Activated naive CD8-positive, alpha-beta T cell treated with anti-CD3 and anti-CD28 coated beads for 36 hours (primary cell): Measurements from ENCODE around the gene PSD2. TPM values are rescaled to one million over a fixed set of nuclear protein-coding genes. Genes with fewer than 3 reads are reported as not detected.
"Not testable (repeated sequence)": the region's sequence is repeated elsewhere in the genome, so short reads cannot be mapped to it uniquely, and the experiment has no call there.

Experiments used
- DNase-seq: peaks from one replicate; pipeline ENCODE4 v3.0.0; 2021
- H3K27ac Mint-ChIP-seq: one replicate; pipeline ENCODE4 v1.8.0; 2022; ENCODE audit warnings: mild to moderate bottlenecking, moderate library complexity, mixed read lengths
- H3K27me3 Mint-ChIP-seq: one replicate; pipeline ENCODE4 v1.8.0; 2022; ENCODE audit warnings: mild to moderate bottlenecking, mixed read lengths
- H3K36me3 Mint-ChIP-seq: one replicate; pipeline ENCODE4 v1.8.0; 2021; ENCODE audit warnings: mild to moderate bottlenecking, mixed read lengths
- H3K4me1 Mint-ChIP-seq: one replicate; pipeline ENCODE4 v1.8.0; 2021; ENCODE audit warnings: mixed read lengths
- H3K4me3 Mint-ChIP-seq: one replicate; pipeline ENCODE4 v1.8.0; 2022; ENCODE audit warnings: mild to moderate bottlenecking, moderate library complexity, mixed read lengths
- H3K9me3 Mint-ChIP-seq: one replicate; pipeline ENCODE4 v1.8.0; 2022; ENCODE audit warnings: mixed read lengths
- total RNA-seq, 2 experiments: library from RNA; stranded (reverse); gene quantifications; one replicate each; pipeline ENCODE4 v1.2.3, GENCODE V29; 2021

The PSD2 gene
- total RNA-seq, 2 experiments from 2014 or later = not detected

DNA sequence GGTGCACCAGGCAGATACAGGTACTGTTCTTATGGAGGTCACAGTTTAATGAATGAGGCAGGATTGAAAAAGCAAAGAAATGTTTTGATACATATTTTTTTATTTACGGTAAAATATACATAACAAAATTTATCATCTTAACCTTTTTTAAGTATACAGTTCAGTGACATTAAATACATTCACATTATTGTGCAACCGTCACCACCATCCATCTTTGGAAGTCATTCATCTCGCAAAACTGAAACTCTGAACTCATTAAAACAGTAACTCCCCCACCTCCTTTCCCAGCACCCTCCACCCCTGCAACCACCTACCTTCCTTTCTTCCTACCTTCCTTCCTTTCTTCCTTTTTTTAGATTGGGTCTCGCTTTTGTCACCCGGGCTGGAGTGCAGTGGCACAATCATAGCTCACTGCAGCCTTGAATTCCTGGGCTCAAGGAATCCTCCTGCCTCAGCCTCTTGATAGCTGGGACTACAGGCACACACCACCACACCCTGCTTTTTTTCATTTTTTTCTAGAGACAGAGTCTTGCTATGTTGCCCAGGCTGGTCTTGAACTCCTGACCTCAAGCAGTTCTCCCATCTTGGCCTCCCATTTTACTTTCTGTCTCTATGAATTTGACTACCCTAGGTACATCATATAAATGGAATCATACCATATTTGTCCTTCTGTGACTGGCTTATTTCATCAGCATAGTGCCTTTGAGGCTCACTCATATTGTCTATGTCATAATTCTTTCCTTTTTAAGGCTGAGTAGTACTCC lies 22.5 kb upstream of the PSD2 start:
- Mint-ChIP-seq H3K4me1 (peaks cover 6% of the 10 kb centered on the region), H3K4me3 (no peak overlapping the region), H3K27ac (no peak overlapping the region), H3K36me3 (no peaks in the 10 kb centered on the region), H3K9me3 (no peaks in the 10 kb centered on the region), H3K27me3 (peaks cover 8% of the 10 kb centered on the region)
- no peak for DNase-seq

DNA sequence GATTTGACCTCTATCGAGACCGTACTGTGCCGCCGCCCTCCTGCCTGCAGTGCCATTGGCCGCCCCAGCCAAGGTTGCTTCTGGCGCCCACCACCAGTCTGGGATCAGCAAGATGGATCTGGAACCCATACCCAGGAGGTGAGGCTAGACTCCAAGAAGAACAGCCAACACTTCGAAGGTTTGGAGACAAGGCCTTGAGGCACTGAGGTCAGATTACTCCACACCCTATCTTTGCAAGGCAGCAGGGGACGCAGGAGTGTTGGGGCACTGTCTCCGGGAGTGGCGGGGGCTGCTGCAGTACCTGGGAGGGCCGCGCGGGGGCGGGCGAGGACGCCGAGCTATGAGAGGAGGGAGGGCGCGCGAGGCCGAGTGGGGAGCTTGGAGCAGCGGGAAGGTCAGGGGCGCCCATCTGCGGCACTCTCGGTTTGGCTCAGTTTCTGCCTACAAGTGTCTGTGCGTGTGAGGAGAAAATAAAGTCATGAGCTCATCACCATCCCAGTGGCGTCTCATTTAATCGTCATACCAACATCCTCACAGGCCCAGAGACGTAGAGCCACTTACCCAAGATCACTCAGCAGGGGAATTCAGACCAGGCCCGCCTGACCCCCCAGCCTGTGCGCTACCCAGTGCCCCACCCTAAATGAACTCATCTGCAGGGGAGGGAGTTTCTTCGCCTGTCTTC lies 20.5 kb upstream of the PSD2 start:
- H3K4me3 Mint-ChIP-seq = no peak overlapping the region
- H3K27me3 Mint-ChIP-seq = peaks cover 8% of the 10 kb centered on the region
- H3K27ac Mint-ChIP-seq = peak overlapping the region; percentile 7

DNA sequence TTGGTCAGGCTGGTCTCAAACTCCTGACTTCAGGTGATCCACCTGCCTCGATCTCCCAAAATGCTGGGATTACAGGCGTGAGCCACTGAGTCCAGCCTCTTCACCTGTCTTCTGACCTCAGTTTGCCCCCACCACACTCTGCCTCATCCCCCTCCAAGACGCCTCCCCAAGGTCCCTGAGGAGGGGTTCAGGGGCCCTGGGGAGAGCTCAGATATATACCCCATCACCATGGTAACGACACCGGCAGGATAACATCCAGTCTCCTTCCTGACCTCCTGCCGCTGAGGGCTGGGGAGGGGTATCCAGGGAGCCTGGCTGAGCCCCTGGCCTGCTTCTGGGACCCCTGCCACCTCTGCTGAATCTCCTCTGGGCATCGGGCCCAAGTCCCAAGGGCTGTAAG lies 19.7 kb upstream of the PSD2 start:
- DNase-seq = no peak
- Mint-ChIP-seq H3K36me3 (no peaks in the 10 kb centered on the region), H3K27me3 (peaks cover 8% of the 10 kb centered on the region), H3K4me3 (no peak overlapping the region), H3K4me1 (peaks cover 6% of the 10 kb centered on the region), H3K27ac (no peak overlapping the region), H3K9me3 (no peaks in the 10 kb centered on the region)

More for the DNA sequence above, 20.5 kb upstream of the PSD2 start:
- Mint-ChIP-seq H3K9me3 (no peaks in the 10 kb centered on the region), H3K4me1 (peaks cover 6% of the 10 kb centered on the region), H3K36me3 (no peaks in the 10 kb centered on the region)
- peak; percentile 85 for DNase-seq

GRCh38 chr5:139776861-139777260 lies 18.7 kb upstream of the PSD2 start:
- peaks cover 8% of the 10 kb centered on the region for H3K27me3 Mint-ChIP-seq
- no peaks in the 10 kb centered on the region for H3K36me3 Mint-ChIP-seq
- H3K4me3 Mint-ChIP-seq = no peak overlapping the region
- H3K27ac Mint-ChIP-seq = no peak overlapping the region
- no peak for DNase-seq
- H3K9me3 Mint-ChIP-seq = no peaks in the 10 kb centered on the region
- H3K4me1 Mint-ChIP-seq = peaks cover 6% of the 10 kb centered on the region

- no peaks in the 10 kb centered on the region for H3K36me3 Mint-ChIP-seq
- no peaks in the 10 kb centered on the region for H3K4me1 Mint-ChIP-seq
- no peak overlapping the region for H3K27ac Mint-ChIP-seq
- peaks cover 20% of the 10 kb centered on the region for H3K27me3 Mint-ChIP-seq
- no peak for DNase-seq
- no peaks in the 10 kb centered on the region for H3K9me3 Mint-ChIP-seq
- no peak overlapping the region for H3K4me3 Mint-ChIP-seq
These were observed 12.1 kb upstream of the PSD2 start for GRCh38 chr5:139783436-139783965.

DNA sequence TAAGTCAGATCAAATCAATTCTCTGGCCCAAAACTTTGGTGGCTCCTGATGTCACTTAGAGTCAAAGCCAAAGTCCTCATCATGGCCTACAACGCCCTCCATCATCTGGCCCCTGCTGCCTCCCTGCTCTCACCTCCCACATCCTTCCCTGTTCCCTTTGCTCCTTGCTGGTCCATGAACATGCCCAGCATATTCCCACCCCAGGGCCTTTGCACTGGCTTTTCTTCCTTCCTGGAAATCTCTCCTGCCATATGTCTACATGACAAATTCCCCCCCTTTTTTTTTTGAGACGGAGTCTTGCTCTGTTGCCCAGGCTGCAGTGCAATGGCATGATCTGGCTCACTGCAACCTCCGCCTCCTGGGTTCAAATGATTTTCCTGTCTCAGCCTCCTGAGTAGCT lies 11.1 kb upstream of the PSD2 start:
- Mint-ChIP-seq H3K9me3 (no peaks in the 10 kb centered on the region), H3K27me3 (peaks cover 20% of the 10 kb centered on the region), H3K4me1 (no peaks in the 10 kb centered on the region), H3K36me3 (no peaks in the 10 kb centered on the region), H3K4me3 (no peak overlapping the region), H3K27ac (no peak overlapping the region)
- no peak for DNase-seq

- Mint-ChIP-seq H3K27me3 (peaks cover 20% of the 10 kb centered on the region), H3K36me3 (no peaks in the 10 kb centered on the region), H3K4me3 (peak overlapping the region; percentile 78), H3K27ac (no peak overlapping the region), H3K9me3 (no peaks in the 10 kb centered on the region), H3K4me1 (no peaks in the 10 kb centered on the region)
- DNase-seq = no peak
These were observed 8.4 kb upstream of the PSD2 start for GRCh38 chr5:139787257-139787567.

DNA sequence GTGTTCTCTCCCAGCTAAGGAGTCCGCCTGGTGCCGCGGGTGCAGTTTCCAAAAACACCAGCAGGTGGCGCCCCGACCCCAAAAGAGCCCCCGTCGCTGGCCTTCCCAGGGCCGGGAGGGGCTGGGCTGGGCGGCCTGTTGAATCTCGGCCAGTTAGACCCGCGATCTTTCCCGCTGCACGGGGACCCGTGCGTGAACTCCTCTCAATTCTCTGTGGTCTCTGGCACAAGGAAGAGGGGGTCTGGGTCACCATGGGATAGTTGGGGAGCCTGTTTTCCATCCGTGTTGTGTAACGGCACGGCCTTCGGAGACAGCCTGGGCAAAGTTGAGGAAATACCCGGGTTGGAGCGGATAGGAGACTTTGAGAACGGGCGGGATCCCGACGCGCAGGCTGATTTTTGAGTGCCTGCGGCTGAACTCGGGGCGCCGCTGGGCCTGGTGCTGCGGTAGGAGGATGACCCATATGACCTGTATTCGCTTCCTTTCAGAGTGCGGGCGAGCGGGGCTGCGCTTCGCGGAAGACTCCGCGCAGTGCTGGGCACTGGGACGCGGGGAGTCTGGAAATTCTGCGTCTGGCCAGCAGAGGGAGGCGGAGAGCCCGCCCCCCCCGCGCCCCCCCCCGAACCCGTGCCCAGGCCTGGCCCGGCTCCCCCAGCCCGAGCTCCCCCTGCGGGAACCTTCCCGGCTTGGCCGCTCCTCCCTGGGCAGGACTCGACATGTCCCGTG lies 7.9 kb upstream of the PSD2 start:
- Mint-ChIP-seq H3K4me1 (no peaks in the 10 kb centered on the region), H3K27ac (no peak overlapping the region), H3K27me3 (peaks cover 24% of the 10 kb centered on the region), H3K36me3 (no peaks in the 10 kb centered on the region), H3K9me3 (no peaks in the 10 kb centered on the region), H3K4me3 (peak overlapping the region; percentile 78)
- DNase-seq = peak; percentile 82

DNA sequence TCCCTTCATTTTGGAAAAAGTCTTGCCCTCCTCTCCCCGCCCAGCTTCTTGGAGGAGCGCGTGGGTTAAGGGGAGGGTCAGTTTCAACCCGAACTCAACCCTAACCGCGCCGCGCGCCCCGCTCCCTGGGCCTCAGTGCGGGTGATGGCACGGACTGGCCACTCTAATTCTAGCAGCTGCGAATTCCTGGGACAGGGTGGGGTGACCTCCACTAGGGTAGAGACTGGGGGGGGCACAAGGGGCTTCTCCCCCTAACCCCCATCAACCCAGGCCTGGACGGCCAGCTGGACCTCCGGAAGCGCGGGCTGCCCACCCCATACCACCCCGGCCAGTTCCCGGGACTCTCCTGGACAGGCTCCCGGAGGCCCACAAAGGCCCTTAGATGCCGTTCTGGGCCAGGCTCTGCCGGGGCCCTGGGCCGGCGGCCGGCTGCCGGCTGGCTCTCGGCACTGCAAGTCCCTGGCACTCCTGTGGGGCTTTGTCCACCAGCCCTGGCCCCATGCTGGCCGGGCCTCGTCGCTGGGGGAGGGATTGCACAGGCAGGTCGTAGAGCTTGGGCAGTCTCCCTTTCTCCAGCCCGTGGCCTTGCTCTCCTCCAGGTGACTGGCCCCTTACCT lies 7.2 kb upstream of the PSD2 start:
- no peaks in the 10 kb centered on the region for H3K36me3 Mint-ChIP-seq
- peaks cover 26% of the 10 kb centered on the region for H3K27me3 Mint-ChIP-seq
- H3K4me1 Mint-ChIP-seq = no peaks in the 10 kb centered on the region
- no peak overlapping the region for H3K4me3 Mint-ChIP-seq
- H3K27ac Mint-ChIP-seq = no peak overlapping the region
- no peak for DNase-seq
- no peaks in the 10 kb centered on the region for H3K9me3 Mint-ChIP-seq

GRCh38 chr5:139789116-139789844 lies 6.3 kb upstream of the PSD2 start:
- H3K9me3 Mint-ChIP-seq = no peaks in the 10 kb centered on the region
- no peaks in the 10 kb centered on the region for H3K4me1 Mint-ChIP-seq
- no peak overlapping the region for H3K4me3 Mint-ChIP-seq
- no peak overlapping the region for H3K27ac Mint-ChIP-seq
- H3K27me3 Mint-ChIP-seq = peaks cover 23% of the 10 kb centered on the region
- no peak for DNase-seq
- no peaks in the 10 kb centered on the region for H3K36me3 Mint-ChIP-seq

DNA sequence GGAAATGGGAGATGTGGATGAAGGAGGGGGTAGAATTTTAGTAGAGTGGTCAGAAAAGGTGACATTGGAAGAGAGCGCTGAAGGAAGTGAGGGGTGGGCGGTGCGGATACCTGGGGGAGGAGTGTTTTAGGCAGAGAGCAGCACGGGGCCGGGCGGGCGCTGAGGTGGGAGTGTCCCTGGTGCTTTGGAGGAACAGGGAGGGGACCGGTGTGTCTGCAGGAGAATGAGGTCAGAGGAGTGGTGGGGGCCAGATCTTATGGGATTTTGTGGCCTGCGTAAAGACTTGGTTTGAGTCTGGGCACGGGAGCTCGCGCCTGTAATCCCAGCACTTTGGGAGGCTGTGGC lies 5.8 kb upstream of the PSD2 start:
- peaks cover 23% of the 10 kb centered on the region for H3K27me3 Mint-ChIP-seq
- H3K27ac Mint-ChIP-seq = no peak overlapping the region
- no peaks in the 10 kb centered on the region for H3K36me3 Mint-ChIP-seq
- H3K4me3 Mint-ChIP-seq = no peak overlapping the region
- no peaks in the 10 kb centered on the region for H3K4me1 Mint-ChIP-seq
- H3K9me3 Mint-ChIP-seq = no peaks in the 10 kb centered on the region
- DNase-seq = no peak

GRCh38 chr5:139792218-139792617 lies 3.4 kb upstream of the PSD2 start:
- no peak overlapping the region for H3K27ac Mint-ChIP-seq
- DNase-seq = no peak
- H3K4me1 Mint-ChIP-seq = no peaks in the 10 kb centered on the region
- H3K27me3 Mint-ChIP-seq = peaks cover 31% of the 10 kb centered on the region
- no peak overlapping the region for H3K4me3 Mint-ChIP-seq
- H3K9me3 Mint-ChIP-seq = no peaks in the 10 kb centered on the region
- no peaks in the 10 kb centered on the region for H3K36me3 Mint-ChIP-seq

DNA sequence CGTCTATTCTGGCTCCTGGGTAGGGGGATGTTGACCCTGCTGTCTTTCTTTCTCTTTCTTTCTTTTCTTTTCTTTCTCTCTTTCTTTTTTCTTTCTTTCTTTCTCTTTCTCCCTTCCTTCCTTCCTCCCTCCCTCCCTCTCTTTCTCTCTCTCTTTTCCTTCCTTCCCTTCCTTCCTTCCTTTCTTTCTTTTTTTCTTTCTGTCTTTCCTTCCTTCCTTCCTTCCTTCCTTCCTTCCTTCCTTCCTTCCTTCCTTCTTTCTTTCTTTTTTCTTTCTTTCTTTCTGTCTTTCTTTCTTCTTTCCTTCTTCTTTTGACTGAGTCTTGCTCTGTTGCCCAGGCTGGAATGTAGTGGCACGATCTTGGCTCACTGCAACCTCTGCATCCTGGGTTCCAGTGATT lies 3.0 kb upstream of the PSD2 start:
- H3K27ac Mint-ChIP-seq, H3K36me3 Mint-ChIP-seq, H3K9me3 Mint-ChIP-seq, DNase-seq, H3K4me1 Mint-ChIP-seq, H3K4me3 Mint-ChIP-seq: not testable (repeated sequence)
- peaks cover 35% of the 10 kb centered on the region for H3K27me3 Mint-ChIP-seq

GRCh38 chr5:139794067-139794846 lies 1.4 kb upstream of the PSD2 start:
- Mint-ChIP-seq H3K36me3 (no peaks in the 10 kb centered on the region), H3K4me1 (no peaks in the 10 kb centered on the region), H3K27ac (no peak overlapping the region), H3K9me3 (no peaks in the 10 kb centered on the region), H3K27me3 (peaks cover 48% of the 10 kb centered on the region), H3K4me3 (no peak overlapping the region)
- no peak for DNase-seq
